Heart left ventricle (tissue), 16 donors: ENCODE results near the gene ANKLE1. TPM values are rescaled to one million over a fixed set of nuclear protein-coding genes. Genes with fewer than 3 reads are reported as not detected.

Experiments used
- ATAC-seq, 4 donors: fragments of 200-7000 bp; cut with Tn5 transposase; one replicate each; pipeline ENCODE4 v1.9.1; 2020 to 2022; ENCODE audit warnings: moderate library complexity in 4 of 4, mild to moderate bottlenecking in 3 of 4, moderate number of reproducible peaks in 1 of 4
- DNase-seq, 5 donors: peaks; one replicate each; pipeline ENCODE4 v3.0.0-alpha.2; 2020
- H3K27ac ChIP-seq, 12 donors: fragments of 200-600 bp; sonication (generic) in 4 of 12; one replicate each; pipeline versions ENCODE4 v1.5.0 to v1.8.0; 2016 to 2022; ENCODE audit warnings: mild to moderate bottlenecking in 2 of 12
- H3K27me3 ChIP-seq, 9 donors: fragments of 200-600 bp; sonication (generic) in 2 of 9; one replicate each; pipeline versions ENCODE4 v1.5.1 to v1.8.0; 2016 to 2022; ENCODE audit warnings: mild to moderate bottlenecking in 3 of 9
- H3K36me3 ChIP-seq, 9 donors: fragments of 200-600 bp; sonication (generic) in 2 of 9; one replicate each; pipeline versions ENCODE4 v1.5.0 to v1.8.0; 2018 to 2022; ENCODE audit warnings: mild to moderate bottlenecking in 2 of 9
- H3K4me1 ChIP-seq, 12 donors: fragments of 200-600 bp; sonication (generic) in 4 of 12; one replicate each; pipeline versions ENCODE4 v1.5.0 to v1.8.0; 2016 to 2022; ENCODE audit warnings: mild to moderate bottlenecking in 3 of 12
- H3K4me3 ChIP-seq, 12 donors: fragments of 200-600 bp; sonication (generic) in 4 of 12; one replicate each; pipeline versions ENCODE4 v1.5.0 to v1.8.0; 2017 to 2022; ENCODE audit warnings: mild to moderate bottlenecking in 9 of 12, moderate library complexity in 4 of 12
- H3K9me3 ChIP-seq, 12 donors: fragments of 200-600 bp; sonication (generic) in 4 of 12; one replicate each; pipeline versions ENCODE4 v1.5.0 to v1.8.0; 2016 to 2022; ENCODE audit warnings: mild to moderate bottlenecking in 1 of 12
- POLR2A ChIP-seq, 2 donors: fragments of 450-650 bp; IDR thresholded peaks; one replicate each; pipeline ENCODE4 v1.6.1; 2017; ENCODE audit warnings: antibody characterized with exemption in 2 of 2, mild to moderate bottlenecking in 2 of 2, moderate library complexity in 2 of 2
- WGBS, 4 donors: extraction: QIAGEN DNeasy Blood & Tissue Kit in 2 of 4; methylation state at CpG; one replicate each; pipeline versions ENCODE4 v1.1.5 to v1.1.7; 2013 to 2018; 5-methylcytosine and 5-hydroxymethylcytosine counted together
- intact Hi-C, 10 donors: fragments of 100-400 bp; cut with DNase I; formaldehyde crosslinking; loops; one replicate each; pipeline versions ENCODE4 v1.11.1 to v1.14.2; 2022
- polyA plus RNA-seq, 2 donors: library from polyadenylated mRNA; stranded (reverse); fragments of 200-250 nt; gene quantifications; one replicate each; pipeline ENCODE4 v1.2.3, GENCODE V29; 2013
- total RNA-seq, 9 donors: library from RNA; depleted of rRNA in 2 of 9; stranded (reverse); fragments of >200 nt in 2 of 9; fragmentation: NEBNext Ultra II Directional in 3 of 9; extraction: Animal tissue kit (Norgen Biotek cat#: 25700) in 3 of 9; gene quantifications; one replicate each; pipeline versions ENCODE4 v1.1.0 to v1.2.4, GENCODE V29; 2016 to 2023
- TF ChIP-seq, protein P1 (sequence below), 12 donors: fragments of 200-600 bp; sonication (generic) in 4 of 12; IDR thresholded peaks; one replicate each; pipeline versions ENCODE4 v1.5.0 to v1.8.0; 2018 to 2022; ENCODE audit warnings: antibody characterized with exemption in 12 of 12, mild to moderate bottlenecking in 5 of 12
- donor health status: ischemic (EF 13 %, LVEDD 7.1; RV severe dilation, severe dysfunction).
- donor health status: healthy with polysubstance abuse.
- donor health status: DM: no; HTN: yes; CAD: no.
- donor health status: DM: no; HTN: no; CAD: no.
- donor health status: ischemic (EF 25% LVEDD 6.9; RV normal size, moderate dysfunction).
- donor health status: ischemic (EF 25% LVEDD 5.7; RV mildly dilated, moderate dysfunction).
- donor health status: healthy.
- donor health status: DM: yes; HTN: yes; CAD: no.
- donor health status: ischemic (EF 35%, LVEDD 5.7; RV mildly dilated, moderate dysfunction).
- donor health status: nonischemic (EF 11% LVEDD 7.7; RV severe dilation, severe dysfunction).
- donor health status: DM: yes; HTN: yes; CAD: no.
- donor health status: PGD.
- donor health status: ischemic (EF 29% LVEDD 5.4; RV normal size, mild dysfunction).
- donor health status: nonischemic (EF 23%, LVEDD 6.1; RV moderate dilation, normal function).

Gene ANKLE1
- total and polyA plus RNA-seq, 11 donors: 0.07 to 0.44 (median 0.23) TPM; not detected in 2

DNA sequence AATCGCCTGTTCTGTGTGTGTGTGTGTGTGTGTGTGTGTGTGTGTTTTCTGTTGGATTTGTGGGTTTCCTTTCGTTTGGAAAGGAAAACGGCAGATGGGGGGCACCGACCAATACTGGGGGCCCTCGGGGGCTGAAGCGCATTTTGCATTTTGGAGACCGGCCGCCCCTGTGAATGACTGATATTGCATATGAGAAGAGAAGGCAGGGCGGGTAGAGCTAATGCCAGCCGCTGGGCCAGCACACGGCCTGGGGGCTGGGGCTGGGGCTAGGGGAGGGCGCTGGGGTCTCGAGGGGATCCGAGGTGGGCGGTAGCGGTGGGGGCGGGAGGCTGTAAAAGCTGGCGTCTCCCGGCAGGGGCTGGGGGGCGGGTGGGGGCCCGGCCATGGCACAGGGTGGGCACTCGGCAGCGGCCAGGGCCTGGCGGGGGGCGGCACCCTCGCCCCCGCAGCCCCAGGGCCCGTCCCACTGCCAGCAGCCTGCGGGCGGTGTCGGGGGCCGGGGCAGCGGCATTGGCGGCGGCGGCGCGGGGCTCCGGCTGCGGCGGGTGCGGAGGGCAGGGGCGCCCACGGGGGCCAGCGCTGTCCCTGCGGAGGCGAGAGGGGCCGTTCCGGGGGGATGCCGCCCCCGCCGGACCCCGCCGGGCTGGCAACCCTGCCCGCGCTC, 41.7 kb downstream of the ANKLE1 start:
- WGBS, 4 donors: 42 to 86% (median 51%) methylated on average over 11 to 56 of the region's 56 CpGs
- intact Hi-C loops: no loop called here
- Histone ChIP-seq H3K36me3 (peaks cover 0 to 53% (median 30%) of the 10 kb centered on the region in 9 donors), H3K4me1 (peaks cover 0 to 12% (median 0%) of the 10 kb centered on the region in 12 donors), H3K4me3 (peak overlapping the region in 2 of 12 donors; percentile 7 to 46), H3K27me3 (no peaks in the 10 kb centered on the region), H3K9me3 (no peaks in the 10 kb centered on the region), H3K27ac (no peak overlapping the region)
- no peak for ATAC-seq
- TF ChIP-seq, protein P1, sequence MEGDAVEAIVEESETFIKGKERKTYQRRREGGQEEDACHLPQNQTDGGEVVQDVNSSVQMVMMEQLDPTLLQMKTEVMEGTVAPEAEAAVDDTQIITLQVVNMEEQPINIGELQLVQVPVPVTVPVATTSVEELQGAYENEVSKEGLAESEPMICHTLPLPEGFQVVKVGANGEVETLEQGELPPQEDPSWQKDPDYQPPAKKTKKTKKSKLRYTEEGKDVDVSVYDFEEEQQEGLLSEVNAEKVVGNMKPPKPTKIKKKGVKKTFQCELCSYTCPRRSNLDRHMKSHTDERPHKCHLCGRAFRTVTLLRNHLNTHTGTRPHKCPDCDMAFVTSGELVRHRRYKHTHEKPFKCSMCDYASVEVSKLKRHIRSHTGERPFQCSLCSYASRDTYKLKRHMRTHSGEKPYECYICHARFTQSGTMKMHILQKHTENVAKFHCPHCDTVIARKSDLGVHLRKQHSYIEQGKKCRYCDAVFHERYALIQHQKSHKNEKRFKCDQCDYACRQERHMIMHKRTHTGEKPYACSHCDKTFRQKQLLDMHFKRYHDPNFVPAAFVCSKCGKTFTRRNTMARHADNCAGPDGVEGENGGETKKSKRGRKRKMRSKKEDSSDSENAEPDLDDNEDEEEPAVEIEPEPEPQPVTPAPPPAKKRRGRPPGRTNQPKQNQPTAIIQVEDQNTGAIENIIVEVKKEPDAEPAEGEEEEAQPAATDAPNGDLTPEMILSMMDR (IDR thresholded peaks at IDR 0.05): no peak
- no peak for TF ChIP-seq POLR2A (IDR thresholded peaks at IDR 0.05)
- no peak for DNase-seq

DNA sequence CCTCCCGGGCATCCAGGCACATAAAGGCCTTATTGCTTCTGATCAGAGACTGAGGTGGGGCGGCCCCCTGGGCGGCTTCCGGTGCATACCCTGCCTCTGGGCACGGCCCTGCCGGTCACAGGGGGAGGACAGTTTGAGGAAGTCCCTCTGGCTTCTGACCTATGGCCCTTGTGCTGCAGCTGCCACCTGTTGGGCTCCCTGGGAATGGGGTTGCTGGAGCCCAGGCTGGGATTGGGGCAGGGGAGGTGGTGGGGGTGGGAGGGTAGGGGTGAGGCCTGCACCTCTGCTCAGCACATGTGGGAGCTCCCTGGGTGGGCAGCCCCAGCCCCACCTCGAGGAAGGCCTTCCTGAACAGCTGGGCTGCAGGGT, 42.2 kb downstream of the ANKLE1 start:
- DNase-seq: no peak
- Histone ChIP-seq H3K36me3 (peaks cover 0 to 50% (median 28%) of the 10 kb centered on the region in 9 donors), H3K4me3 (peak overlapping the region in 2 of 12 donors; percentile 7 to 46), H3K27me3 (peaks cover 0 to 3% (median 0%) of the 10 kb centered on the region in 9 donors), H3K4me1 (peaks cover 0 to 17% (median 0%) of the 10 kb centered on the region in 12 donors), H3K9me3 (no peaks in the 10 kb centered on the region), H3K27ac (no peak overlapping the region)
- no peak for ATAC-seq
- intact Hi-C loops: no loop called here
- WGBS, 4 donors: 37 to 67% (median 44%) methylated on average over 1 to 7 of the region's 7 CpGs
- TF ChIP-seq, protein P1 (IDR thresholded peaks at IDR 0.05): no peak
- no peak for TF ChIP-seq POLR2A (IDR thresholded peaks at IDR 0.05)

DNA sequence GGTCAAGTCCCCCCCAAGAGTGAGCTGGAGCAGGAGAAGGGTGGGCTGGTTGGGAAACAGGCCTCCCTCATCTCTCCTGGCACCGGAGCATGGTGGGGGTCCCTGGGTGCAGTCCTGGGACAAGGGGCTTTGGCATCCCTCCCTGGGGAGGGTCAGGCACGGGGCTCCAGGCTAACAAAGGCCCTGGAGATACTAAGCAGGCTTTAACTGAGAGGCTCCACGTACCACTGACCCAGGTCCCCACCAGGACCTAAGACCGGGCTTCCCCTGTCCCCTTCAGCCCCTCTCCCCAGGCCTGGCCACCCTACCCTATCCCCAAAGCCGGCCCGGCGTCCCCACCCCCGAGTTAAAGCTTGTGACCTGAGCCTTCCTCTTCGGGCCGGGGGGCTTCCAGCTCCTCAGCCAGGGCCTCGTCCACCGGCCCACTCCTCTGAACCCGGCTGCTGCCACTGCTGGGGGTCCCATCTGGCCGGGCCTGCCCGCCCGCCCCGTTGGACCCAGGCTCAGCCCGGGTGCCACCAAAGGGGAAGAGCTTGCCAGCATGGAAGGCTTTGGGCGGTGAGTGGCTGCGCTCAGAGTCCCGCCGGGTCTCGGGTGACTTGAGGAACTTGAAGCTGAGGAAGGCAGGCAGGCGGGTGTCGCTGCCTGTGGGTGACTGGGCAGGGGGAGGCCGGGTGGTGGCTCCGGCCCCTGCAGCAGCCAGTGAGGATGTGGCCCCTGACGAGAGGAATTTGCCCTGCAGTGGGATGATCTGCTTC, 42.8 kb downstream of the ANKLE1 start:
- peaks cover 0 to 44% (median 23%) of the 10 kb centered on the region in 9 donors for H3K36me3 ChIP-seq
- ATAC-seq: no peak
- H3K27ac ChIP-seq: no peak overlapping the region
- WGBS, 4 donors: 84 to 93% (median 92%) methylated on average over 11 to 28 of the region's 28 CpGs
- peaks cover 0 to 8% (median 0%) of the 10 kb centered on the region in 9 donors for H3K27me3 ChIP-seq
- intact Hi-C loops: no loop called here
- no peak for DNase-seq
- H3K4me3 ChIP-seq: no peak overlapping the region
- no peaks in the 10 kb centered on the region for H3K9me3 ChIP-seq
- TF ChIP-seq, protein P1 (IDR thresholded peaks at IDR 0.05): no peak
- no peak for TF ChIP-seq POLR2A (IDR thresholded peaks at IDR 0.05)
- H3K4me1 ChIP-seq: peaks cover 0 to 21% (median 0%) of the 10 kb centered on the region in 12 donors

DNA sequence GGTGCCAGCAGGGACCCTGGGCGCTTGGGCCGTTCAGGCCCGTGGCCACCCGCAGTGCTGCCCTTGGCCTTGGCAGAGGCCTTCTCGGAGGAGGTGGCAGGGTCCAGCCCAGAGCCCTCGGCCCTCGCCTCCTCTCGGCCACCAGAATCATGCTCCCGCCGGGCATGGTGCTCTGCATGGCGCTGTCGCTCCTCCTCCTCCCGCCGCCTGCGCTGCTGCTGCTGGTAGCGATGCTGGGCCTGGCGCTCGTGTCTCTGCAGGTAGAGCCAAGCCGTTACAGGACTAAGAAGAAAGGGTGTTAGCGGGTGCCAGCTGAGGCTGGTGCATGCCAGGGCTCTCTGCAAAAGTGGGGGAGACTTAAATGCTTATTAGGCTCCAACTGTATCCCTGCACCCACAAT, 43.4 kb downstream of the ANKLE1 start:
- H3K4me3 ChIP-seq: no peak overlapping the region
- intact Hi-C loops: no loop called here
- H3K27me3 ChIP-seq: peaks cover 0 to 14% (median 0%) of the 10 kb centered on the region in 9 donors
- TF ChIP-seq, protein P1 (IDR thresholded peaks at IDR 0.05): no peak
- TF ChIP-seq POLR2A (IDR thresholded peaks at IDR 0.05): no peak
- H3K4me1 ChIP-seq: peaks cover 0 to 21% (median 0%) of the 10 kb centered on the region in 12 donors
- no peak for ATAC-seq
- no peak for DNase-seq
- no peak overlapping the region for H3K27ac ChIP-seq
- no peaks in the 10 kb centered on the region for H3K9me3 ChIP-seq
- peaks cover 0 to 38% (median 18%) of the 10 kb centered on the region in 9 donors for H3K36me3 ChIP-seq
- 96 to 100% (median 97%) methylated on average over 20 of the region's 20 CpGs for WGBS, 4 donors
